ENCODE data around the gene SEPHS1. TPM values are rescaled to one million over a fixed set of nuclear protein-coding genes. Genes with fewer than 3 reads are reported as not detected.

The SEPHS1 gene
- total and polyA plus RNA-seq, 2 donors (not counting 1 experiment from before 2014, with no cell fraction given) = 14.7 to 29.1 TPM

DNA sequence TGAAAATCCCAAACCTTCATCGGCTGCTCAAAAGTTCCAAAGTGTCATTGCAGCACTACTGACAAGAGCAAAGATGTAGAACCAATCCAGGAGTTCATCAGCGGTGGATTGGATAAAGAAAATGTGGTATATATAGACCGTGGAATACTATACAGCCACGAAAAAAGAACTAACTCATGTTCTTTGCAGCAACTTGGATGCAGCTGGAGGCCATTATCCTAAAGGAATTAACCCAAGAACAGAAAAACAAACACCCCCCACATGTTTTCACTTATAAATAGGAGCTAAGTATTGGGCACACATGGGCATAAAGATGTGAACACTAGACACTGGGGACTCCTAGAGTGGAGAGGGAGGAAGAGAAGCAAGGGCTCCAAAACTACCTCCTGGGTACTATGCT is 79.8 kb downstream of the SEPHS1 start:
- ATAC-seq (ENCODE audit: low read depth) (no peak), DNase-seq (no peak)
- Mint-ChIP-seq H3K27me3 (peaks cover 15% of the 10 kb centered on the region), H3K4me1 (peaks cover 2% of the 10 kb centered on the region), H3K27ac (no peak overlapping the region), H3K4me3 (no peak overlapping the region), H3K9me3 (ENCODE audit: insufficient read depth) (no peaks in the 10 kb centered on the region)
- TF ChIP-seq, protein P1, sequence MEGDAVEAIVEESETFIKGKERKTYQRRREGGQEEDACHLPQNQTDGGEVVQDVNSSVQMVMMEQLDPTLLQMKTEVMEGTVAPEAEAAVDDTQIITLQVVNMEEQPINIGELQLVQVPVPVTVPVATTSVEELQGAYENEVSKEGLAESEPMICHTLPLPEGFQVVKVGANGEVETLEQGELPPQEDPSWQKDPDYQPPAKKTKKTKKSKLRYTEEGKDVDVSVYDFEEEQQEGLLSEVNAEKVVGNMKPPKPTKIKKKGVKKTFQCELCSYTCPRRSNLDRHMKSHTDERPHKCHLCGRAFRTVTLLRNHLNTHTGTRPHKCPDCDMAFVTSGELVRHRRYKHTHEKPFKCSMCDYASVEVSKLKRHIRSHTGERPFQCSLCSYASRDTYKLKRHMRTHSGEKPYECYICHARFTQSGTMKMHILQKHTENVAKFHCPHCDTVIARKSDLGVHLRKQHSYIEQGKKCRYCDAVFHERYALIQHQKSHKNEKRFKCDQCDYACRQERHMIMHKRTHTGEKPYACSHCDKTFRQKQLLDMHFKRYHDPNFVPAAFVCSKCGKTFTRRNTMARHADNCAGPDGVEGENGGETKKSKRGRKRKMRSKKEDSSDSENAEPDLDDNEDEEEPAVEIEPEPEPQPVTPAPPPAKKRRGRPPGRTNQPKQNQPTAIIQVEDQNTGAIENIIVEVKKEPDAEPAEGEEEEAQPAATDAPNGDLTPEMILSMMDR (IDR thresholded peaks at IDR 0.05) = no peak
- no peak for TF ChIP-seq EZH2 (IDR thresholded peaks at IDR 0.05; ENCODE audit: borderline replicate concordance, insufficient read depth, low read depth, low read length, poor library complexity, severe bottlenecking)
- H3K9ac ChIP-seq (ENCODE audit: low read length) = no peak overlapping the region
- intact Hi-C loops (cut with micrococcal nuclease) = no loop called here
- no CpG with 5 or more reads among the region's 4 CpGs for WGBS (ENCODE audit: insufficient coverage)
- no peaks in the 10 kb centered on the region for H3K79me2 ChIP-seq (ENCODE audit: control insufficient read depth, insufficient read depth, low read length)
- H3K27me3 ChIP-seq (replicated peaks in 1 of 4; ENCODE audit: control extremely low read depth in 1 of 4, control insufficient read depth in 3 of 4, insufficient read depth in 4 of 4, low read length in 3 of 4) = peaks cover 0 to 4% (median 0%) of the 10 kb centered on the region in 4 experiments
- H3K36me3 ChIP-seq (replicated peaks in 1 of 2; ENCODE audit: control extremely low read depth in 1 of 2, control insufficient read depth in 1 of 2, extremely low read depth in 1 of 2, insufficient read depth in 2 of 2, low read length in 1 of 2) = no peaks in the 10 kb centered on the region
- ChIA-PET POLR2A (no interaction called here), CTCF (interaction anchor here (1.5 kb wide), 1 partner anchor 34 kb away, joined by 3 read pairs; no protein-coding TSS in a partner anchor)
- no peak overlapping the region for H3K4me3 ChIP-seq (ENCODE audit: control extremely low read depth in 1 of 5, extremely low read depth in 1 of 5, insufficient read depth in 1 of 5, low read depth in 2 of 5, low read length in 4 of 5)
- H3K9me3 ChIP-seq (ENCODE audit: control extremely low read depth in 1 of 3, control insufficient read depth in 2 of 3, insufficient read depth in 1 of 3, low read length in 2 of 3) = no peaks in the 10 kb centered on the region
- H4K20me1 ChIP-seq (ENCODE audit: control insufficient read depth, insufficient read depth, low read length, poor library complexity, severe bottlenecking) = no peaks in the 10 kb centered on the region
- no peaks in the 10 kb centered on the region for H3K4me1 ChIP-seq (ENCODE audit: control insufficient read depth in 2 of 2, insufficient read depth in 2 of 2, low read length in 2 of 2)
- no peak overlapping the region for H2AFZ ChIP-seq (ENCODE audit: insufficient read depth, low read depth, low read length, poor library complexity, severe bottlenecking)
- no peak overlapping the region for H3K4me2 ChIP-seq (replicated peaks; ENCODE audit: low read depth, low read length, poor library complexity, severe bottlenecking)
- no peak overlapping the region for H3K27ac ChIP-seq (ENCODE audit: low read length in 2 of 2)

Other genes starting within 250 kb of the SEPHS1 start
- gene OPTN, start 248.1 kb downstream of the SEPHS1 start, total RNA-seq = 42.8 and 42.9 TPM in 2 replicates
- 5.2 and 12.0 TPM in 2 replicates for gene OPTN, start 248.1 kb downstream of the SEPHS1 start, polyA plus RNA-seq
- 0.15 and 0.42 TPM in 2 replicates for gene MCM10, start 186.7 kb downstream of the SEPHS1 start, total RNA-seq
- 0.12 and 0.88 TPM in 2 replicates for gene MCM10, start 186.7 kb downstream of the SEPHS1 start, polyA plus RNA-seq
- not detected in 2 replicates for gene UCMA, start 113.9 kb downstream of the SEPHS1 start, total RNA-seq
- not detected in 2 replicates for gene UCMA, start 113.9 kb downstream of the SEPHS1 start, polyA plus RNA-seq
- gene PHYH, start 48.2 kb downstream of the SEPHS1 start, total RNA-seq = 9.7 and 14.9 TPM in 2 replicates
- 3.1 and 3.8 TPM in 2 replicates for gene PHYH, start 48.2 kb downstream of the SEPHS1 start, polyA plus RNA-seq
- gene BEND7, start 180.7 kb upstream of the SEPHS1 start, total RNA-seq = 0.41 TPM in 1 of 2 replicates, not detected in the other
- 0.09 and 0.10 TPM in 2 replicates for gene BEND7, start 180.7 kb upstream of the SEPHS1 start, polyA plus RNA-seq
- 28.9 and 31.8 TPM in 2 replicates for gene PRPF18, start 238.7 kb upstream of the SEPHS1 start, total RNA-seq
- 12.2 and 19.1 TPM in 2 replicates for gene PRPF18, start 238.7 kb upstream of the SEPHS1 start, polyA plus RNA-seq